GM10847 (cell line): ENCODE results near the gene ARF1.

Source experiments
- POLR2A ChIP-seq: IDR thresholded peaks from 2 replicates; pipeline ENCODE4 v1.6.1; 2011; ENCODE audit not compliant: insufficient read length; ENCODE audit errors: extremely low read depth

ARF1 gene

GRCh38 chr1:228106800-228107054, 24.2 kb downstream of the ARF1 start:
- TF ChIP-seq POLR2A, result no peak

DNA sequence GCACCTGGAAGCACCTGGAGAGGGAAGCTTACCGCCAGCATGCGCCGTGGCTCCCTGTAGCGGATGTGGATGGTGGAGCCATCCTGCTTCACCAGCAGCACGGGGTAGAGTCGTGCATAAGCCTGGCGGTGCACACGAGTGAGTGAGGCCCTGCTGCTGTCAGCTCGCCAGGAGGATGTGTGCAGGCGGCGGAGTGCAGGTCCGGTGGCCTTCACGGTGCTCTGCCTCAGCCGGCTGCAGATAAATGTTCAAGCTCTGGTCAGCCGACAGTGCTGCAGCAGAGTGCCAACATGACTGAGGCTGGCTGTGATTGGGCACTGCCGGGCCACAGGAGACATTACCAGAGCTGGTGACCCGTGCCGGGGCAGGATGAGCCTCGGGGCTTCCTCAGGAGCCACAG, 25.1 kb downstream of the ARF1 start:
- no peak for TF ChIP-seq POLR2A

- TF ChIP-seq POLR2A, result no peak
Measured at GRCh38 chr1:228108055-228108690, 25.7 kb downstream of the ARF1 start.

- TF ChIP-seq POLR2A, result no peak
Measured at GRCh38 chr1:228108742-228109072, 26.2 kb downstream of the ARF1 start.

DNA sequence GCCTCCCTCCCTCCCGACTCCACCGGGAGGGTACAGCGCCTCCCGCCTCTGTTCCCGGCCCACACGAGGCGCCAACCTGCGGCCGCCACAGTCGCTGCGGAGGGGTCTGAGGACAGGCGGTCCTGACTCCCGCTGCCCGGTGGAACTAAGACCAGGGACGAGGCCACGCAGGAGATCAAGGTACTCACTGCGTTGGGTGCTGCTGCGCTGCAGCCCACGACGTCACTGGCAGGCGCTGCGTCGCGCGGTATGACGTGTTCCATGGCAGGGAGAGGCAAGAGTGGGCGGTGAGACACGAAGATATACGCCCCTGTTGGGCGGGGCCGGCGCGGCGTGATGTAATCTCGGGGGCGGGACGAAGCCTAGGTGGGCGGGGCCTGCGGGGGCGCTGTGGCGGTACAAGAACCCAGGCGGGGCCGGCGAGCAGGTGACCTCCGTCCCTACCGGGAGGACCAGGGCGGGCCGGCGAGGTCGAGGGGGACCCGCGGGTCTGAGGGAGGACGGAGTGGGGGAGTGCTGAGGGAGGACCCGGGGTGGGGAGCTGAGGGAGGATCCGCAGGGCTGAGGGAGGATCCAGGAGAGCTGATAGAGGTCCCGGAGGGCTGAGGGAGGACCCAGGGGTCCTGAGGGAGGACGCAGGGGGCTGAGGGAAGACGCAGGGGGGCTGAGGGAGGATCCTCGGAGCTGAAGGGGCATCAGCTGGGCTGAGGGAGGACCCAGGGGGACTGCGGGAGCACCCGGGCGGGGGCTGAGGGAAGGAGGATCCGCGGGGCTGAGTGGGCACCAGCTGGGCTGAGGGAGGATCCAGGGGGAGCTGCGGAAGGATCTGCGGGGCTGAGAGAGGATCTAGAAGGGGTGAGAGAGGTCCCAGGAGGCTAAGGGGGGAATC, 26.8 kb downstream of the ARF1 start, which contains the start of gene MRPL55:
TSS of gene MRPL55 (minus strand) at position 227 of the 889 bp plus-strand sequence. CDS start 1,039 bp downstream, outside the sequence.
- peak; percentile 97 for TF ChIP-seq POLR2A

DNA sequence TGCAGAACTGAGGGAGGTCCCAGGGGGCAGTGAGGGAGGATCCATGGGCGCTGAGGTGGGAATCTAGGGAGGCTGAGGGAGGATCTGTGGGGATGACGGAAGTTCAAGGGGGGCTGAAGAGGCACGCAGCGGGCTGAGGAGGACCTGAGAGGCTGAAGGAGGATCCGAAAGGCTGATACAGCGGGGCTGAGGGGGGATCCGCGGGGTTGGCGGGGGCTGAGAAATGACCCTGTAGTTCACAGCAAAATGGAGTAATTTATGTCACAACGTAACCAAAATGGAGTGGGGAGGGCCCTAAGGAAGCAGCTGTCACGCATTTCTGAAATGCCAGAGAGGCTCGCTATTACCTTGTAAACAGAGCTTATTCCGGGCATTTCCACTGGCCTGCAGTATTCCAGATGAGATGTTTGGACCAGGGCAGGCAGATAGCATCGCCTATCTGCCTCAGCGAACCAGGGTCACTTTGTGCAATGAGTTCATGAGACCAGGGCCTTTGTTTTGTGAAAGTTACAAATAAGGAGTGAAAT, 27.5 kb downstream of the ARF1 start:
- no peak for TF ChIP-seq POLR2A

- no peak for TF ChIP-seq POLR2A
Measured at GRCh38 chr1:228110556-228110955, 28.0 kb downstream of the ARF1 start.

DNA sequence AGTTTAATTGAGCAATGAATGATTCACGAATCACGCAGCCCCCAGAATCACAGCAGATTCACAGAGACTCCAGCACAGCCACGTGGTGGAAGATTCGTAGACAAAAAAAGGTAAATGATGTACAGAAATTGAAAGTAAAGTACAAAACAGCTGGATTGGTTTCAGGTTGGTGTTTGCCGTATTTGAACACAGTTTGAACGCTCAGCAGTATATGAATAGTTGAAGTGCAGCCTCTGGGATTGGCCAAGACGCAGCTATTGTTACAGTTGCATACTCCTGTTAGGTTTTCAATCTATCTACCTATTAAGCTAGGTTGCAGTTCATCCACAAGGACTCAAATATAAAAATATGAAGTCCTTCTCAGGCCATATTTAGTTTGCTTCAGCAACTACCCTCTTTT, 29.7 kb downstream of the ARF1 start:
- no peak for TF ChIP-seq POLR2A

DNA sequence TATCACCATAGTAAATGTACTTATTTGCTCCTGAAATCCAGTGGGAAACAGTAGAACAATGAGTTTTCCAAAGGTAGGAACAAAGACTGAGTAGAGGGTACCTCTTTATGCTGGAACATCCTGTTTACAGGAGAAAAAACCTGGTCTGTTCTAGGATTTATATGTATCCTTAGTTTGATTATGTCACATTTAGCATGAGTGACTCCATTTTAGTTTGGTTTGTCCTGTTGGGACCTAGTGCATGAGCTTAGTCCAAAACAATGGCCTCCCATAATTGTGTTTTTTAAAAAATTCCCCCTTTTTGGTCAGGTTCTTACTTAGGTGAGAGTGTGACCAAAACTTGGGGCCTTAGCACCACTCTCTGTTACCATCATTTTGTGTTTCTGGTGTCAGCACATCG, 30.1 kb downstream of the ARF1 start:
- no peak for TF ChIP-seq POLR2A

- no peak for TF ChIP-seq POLR2A
Measured at GRCh38 chr1:228114827-228115226, 32.3 kb downstream of the ARF1 start.

DNA sequence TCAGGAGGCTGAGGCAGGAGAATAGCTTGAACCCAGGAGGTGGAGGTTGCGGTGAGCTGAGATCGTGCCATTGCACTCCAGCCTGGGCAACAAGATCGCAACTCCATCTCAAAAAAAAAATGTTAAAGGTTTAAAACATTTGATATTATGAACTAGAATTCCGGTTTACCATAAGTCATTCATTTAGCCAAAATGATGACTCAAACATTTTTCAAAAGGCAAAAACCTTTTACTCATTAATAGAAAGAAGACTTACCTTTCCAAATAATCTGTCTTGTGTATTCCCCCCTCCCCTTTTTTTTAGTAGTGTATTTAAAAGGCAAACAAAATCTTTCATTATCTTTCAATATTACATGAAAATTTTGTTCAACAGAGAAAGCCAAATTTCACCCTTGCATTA, 34.8 kb downstream of the ARF1 start:
- TF ChIP-seq POLR2A, result no peak

GRCh38 chr1:228118040-228118439, 35.5 kb downstream of the ARF1 start:
- TF ChIP-seq POLR2A, result no peak

GRCh38 chr1:228120351-228120750, 37.8 kb downstream of the ARF1 start:
- TF ChIP-seq POLR2A, result no peak

GRCh38 chr1:228120857-228121489, 38.5 kb downstream of the ARF1 start:
- no peak for TF ChIP-seq POLR2A

GRCh38 chr1:228122921-228123441, 40.5 kb downstream of the ARF1 start:
- TF ChIP-seq POLR2A, result no peak

GRCh38 chr1:228123505-228123904, 41.0 kb downstream of the ARF1 start:
- no peak for TF ChIP-seq POLR2A

DNA sequence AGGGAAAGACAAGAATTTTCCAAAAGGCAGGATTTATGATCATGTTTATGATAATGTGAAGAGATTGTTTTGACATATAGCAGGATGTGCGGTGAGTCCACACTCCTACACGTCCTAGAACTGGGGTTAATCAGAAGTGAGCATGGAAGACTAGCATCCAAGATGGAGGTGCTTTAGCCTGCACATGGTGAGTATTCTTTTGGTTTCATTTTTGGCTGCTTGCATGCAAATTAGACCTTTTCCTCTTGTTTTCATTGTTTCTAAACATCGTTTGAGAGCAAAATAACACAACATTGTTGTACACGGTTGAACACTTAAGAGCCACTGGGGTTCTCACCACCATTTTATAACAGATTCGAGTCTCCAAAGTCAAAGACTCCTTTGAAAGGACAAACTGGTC, 42.7 kb downstream of the ARF1 start:
- TF ChIP-seq POLR2A, result no peak

- no peak for TF ChIP-seq POLR2A
Measured at GRCh38 chr1:228131766-228132165, 49.3 kb downstream of the ARF1 start.
